ENCODE data around the gene SIN3A.

DNA sequence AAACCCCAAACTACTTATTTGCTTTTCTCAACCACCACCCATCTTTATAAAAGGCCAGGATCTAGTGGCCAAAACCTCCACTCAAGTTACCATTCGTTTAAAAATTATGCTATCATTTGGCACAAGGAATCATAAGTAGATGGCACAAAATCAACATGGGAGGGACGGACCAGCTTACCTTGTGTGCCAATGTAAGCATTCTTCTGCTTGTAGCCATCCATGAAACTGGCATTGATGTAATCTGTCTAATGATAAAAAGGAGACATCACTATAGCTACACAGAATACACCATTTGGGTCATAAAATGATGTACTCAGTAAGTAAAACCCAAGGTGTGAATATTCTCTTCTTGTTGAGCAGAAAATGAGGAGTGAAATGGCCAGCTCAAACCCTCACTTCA lies 28.2 kb upstream of the SIN3A start:
- TF ChIP-seq POLR2AphosphoS5 (IDR thresholded peaks at IDR 0.05; ENCODE audit: low read depth, low read length) (no peak), MAFK (IDR thresholded peaks at IDR 0.05; ENCODE audit: low read depth, low read length) (no peak), POLR2A (IDR thresholded peaks at IDR 0.05; ENCODE audit: control extremely low read depth in 1 of 2, low read depth in 2 of 2, low read length in 2 of 2) (no peak), NANOG (IDR thresholded peaks at IDR 0.05; ENCODE audit: insufficient read depth, low read depth, low read length, poor library complexity, severe bottlenecking) (no peak), POU5F1 (IDR thresholded peaks at IDR 0.05; ENCODE audit: low read depth, low read length) (no peak), EP300 (IDR thresholded peaks at IDR 0.05; ENCODE audit: borderline replicate concordance in 1 of 2, low read depth in 2 of 2, low read length in 2 of 2) (no peak), RNF2 (IDR thresholded peaks at IDR 0.05; ENCODE audit: borderline replicate concordance, low read depth, low read length, missing control alignments, poor library complexity, severe bottlenecking) (no peak)
- TF ChIP-seq, protein P1, sequence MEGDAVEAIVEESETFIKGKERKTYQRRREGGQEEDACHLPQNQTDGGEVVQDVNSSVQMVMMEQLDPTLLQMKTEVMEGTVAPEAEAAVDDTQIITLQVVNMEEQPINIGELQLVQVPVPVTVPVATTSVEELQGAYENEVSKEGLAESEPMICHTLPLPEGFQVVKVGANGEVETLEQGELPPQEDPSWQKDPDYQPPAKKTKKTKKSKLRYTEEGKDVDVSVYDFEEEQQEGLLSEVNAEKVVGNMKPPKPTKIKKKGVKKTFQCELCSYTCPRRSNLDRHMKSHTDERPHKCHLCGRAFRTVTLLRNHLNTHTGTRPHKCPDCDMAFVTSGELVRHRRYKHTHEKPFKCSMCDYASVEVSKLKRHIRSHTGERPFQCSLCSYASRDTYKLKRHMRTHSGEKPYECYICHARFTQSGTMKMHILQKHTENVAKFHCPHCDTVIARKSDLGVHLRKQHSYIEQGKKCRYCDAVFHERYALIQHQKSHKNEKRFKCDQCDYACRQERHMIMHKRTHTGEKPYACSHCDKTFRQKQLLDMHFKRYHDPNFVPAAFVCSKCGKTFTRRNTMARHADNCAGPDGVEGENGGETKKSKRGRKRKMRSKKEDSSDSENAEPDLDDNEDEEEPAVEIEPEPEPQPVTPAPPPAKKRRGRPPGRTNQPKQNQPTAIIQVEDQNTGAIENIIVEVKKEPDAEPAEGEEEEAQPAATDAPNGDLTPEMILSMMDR (IDR thresholded peaks at IDR 0.05; ENCODE audit: control extremely low read depth in 1 of 3, insufficient read depth in 1 of 3, low read depth in 1 of 3, low read length in 3 of 3) = no peak
- TF ChIP-seq, protein P2, sequence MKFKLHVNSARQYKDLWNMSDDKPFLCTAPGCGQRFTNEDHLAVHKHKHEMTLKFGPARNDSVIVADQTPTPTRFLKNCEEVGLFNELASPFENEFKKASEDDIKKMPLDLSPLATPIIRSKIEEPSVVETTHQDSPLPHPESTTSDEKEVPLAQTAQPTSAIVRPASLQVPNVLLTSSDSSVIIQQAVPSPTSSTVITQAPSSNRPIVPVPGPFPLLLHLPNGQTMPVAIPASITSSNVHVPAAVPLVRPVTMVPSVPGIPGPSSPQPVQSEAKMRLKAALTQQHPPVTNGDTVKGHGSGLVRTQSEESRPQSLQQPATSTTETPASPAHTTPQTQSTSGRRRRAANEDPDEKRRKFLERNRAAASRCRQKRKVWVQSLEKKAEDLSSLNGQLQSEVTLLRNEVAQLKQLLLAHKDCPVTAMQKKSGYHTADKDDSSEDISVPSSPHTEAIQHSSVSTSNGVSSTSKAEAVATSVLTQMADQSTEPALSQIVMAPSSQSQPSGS (IDR thresholded peaks at IDR 0.05; ENCODE audit: low read length) = no peak

Data from H1 (cell line).